Measurements from ENCODE around the gene CLEC2D. TPM values are rescaled to one million over a fixed set of nuclear protein-coding genes. Genes with fewer than 3 reads are reported as not detected.

Gene CLEC2D, protein sequence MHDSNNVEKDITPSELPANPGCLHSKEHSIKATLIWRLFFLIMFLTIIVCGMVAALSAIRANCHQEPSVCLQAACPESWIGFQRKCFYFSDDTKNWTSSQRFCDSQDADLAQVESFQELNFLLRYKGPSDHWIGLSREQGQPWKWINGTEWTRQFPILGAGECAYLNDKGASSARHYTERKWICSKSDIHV
- total RNA-seq (2022; extraction: Qiagen RNA extraction) = 0.52 to 0.96 TPM (median 0.72 TPM) in 5 replicates

DNA sequence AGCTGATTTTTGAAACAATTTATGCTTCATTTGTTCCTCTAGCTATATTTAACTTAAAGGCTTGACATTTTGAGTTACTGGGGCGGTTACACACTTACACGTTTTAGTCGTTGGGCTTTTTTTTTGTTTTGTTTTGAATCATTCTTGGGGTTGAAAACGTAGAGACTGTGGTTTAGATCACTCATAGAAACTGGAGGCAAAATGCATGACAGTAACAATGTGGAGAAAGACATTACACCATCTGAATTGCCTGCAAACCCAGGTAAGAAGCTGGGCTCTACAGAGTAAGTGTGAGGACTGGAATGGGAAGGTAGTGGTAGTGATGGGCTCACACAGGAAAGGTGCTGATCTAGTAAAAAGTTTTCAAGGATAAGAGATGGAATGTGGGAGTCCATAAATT, at the start of gene CLEC2D:
Gene CLEC2D, plus strand, starts transcription at position 180 of the 400 bp plus-strand sequence. Its CDS starts 22 bp downstream, at position 202.

DNA sequence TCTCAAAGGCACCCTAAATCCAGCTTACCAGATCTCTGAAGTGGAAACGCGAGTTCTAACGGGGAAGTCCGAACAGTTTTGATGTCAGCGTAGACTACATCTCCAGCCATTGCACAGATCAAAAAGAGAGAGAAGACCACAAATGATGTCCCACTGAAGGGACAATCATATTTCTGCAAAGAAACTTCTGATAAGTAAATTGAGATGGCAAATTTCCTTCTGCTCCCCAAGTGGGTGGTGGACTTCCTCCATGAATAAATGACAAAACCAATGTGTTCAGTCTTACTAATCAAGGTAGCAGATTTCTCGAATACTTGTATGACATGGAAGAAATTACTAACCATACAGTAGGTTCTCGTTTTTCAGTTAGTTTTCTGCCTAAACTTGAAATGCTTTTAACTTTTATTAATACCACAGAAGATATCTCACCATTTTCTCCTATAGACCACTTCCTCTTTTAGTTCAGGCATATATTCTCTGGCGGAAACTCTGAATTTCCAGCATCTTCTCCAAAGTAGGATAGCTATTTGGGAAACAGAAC, 63.5 kb downstream of the CLEC2D start, which contains the start of gene CLECL1:
Gene CLECL1, minus strand, starts transcription at position 177 of the 541 bp plus-strand sequence.

Other genes starting within 250 kb of the CLEC2D start
- not detected in 5 replicates for gene KLRB1, start 61.8 kb upstream of the CLEC2D start, total RNA-seq (2022; extraction: Qiagen RNA extraction)
- not detected in 5 replicates for gene CLECL1, start 63.4 kb downstream of the CLEC2D start, total RNA-seq (2022; extraction: Qiagen RNA extraction)
- not detected in 5 replicates for gene CD69, start 91.2 kb downstream of the CLEC2D start, total RNA-seq (2022; extraction: Qiagen RNA extraction)
- not detected in 5 replicates for gene KLRF1, start 157.8 kb downstream of the CLEC2D start, total RNA-seq (2022; extraction: Qiagen RNA extraction)
- gene CLEC2B, start 199.6 kb downstream of the CLEC2D start, total RNA-seq (2022; extraction: Qiagen RNA extraction) = 1.0 to 1.9 TPM (median 1.8 TPM) in 5 replicates
- gene KLRF2, start 211.8 kb downstream of the CLEC2D start, total RNA-seq (2022; extraction: Qiagen RNA extraction) = not detected in 5 replicates